GM19468 (cell line): ENCODE measurements around the gene SPG21.
A peak's percentile ranks its signal among the peaks of the same experiment; 100 is the strongest.
"Not testable (repeated sequence)": the region's sequence is repeated elsewhere in the genome, so short reads cannot be mapped to it uniquely, and the experiment has no call there.

Source experiments
- ATAC-seq: cut with Tn5 transposase; IDR thresholded peaks from one replicate; pipeline ENCODE4 v1.9.1; 2021; ENCODE audit warnings: mild to moderate bottlenecking, moderate library complexity, moderate number of reproducible peaks; ENCODE audit not compliant: unreplicated experiment; ENCODE audit errors: extremely low read depth

SPG21 gene

GRCh38 chr15:64989416-64990167 is at the start of gene SPG21:
Gene SPG21, minus strand, starts transcription at chr15:64989914. Its CDS starts 6,345 bp downstream, at chr15:64983569.
- ATAC-seq = peak; percentile 85

- ATAC-seq = no peak
Observed at GRCh38 chr15:65038836-65039235, 49.1 kb upstream of the SPG21 start.

- ATAC-seq = no peak
Observed at GRCh38 chr15:65038428-65038827, 48.7 kb upstream of the SPG21 start.

GRCh38 chr15:65037309-65037708 is 47.6 kb upstream of the SPG21 start:
- no peak for ATAC-seq

GRCh38 chr15:65034719-65035118 is 45.0 kb upstream of the SPG21 start:
- ATAC-seq = no peak

- no peak for ATAC-seq
Observed at GRCh38 chr15:65033659-65034269, 44.0 kb upstream of the SPG21 start.

- ATAC-seq = no peak
Observed at GRCh38 chr15:65032801-65033537, 43.3 kb upstream of the SPG21 start.

- ATAC-seq = no peak
Observed at GRCh38 chr15:65029736-65030208, 40.1 kb upstream of the SPG21 start.

- no peak for ATAC-seq
Observed at GRCh38 chr15:65028921-65029735, 39.4 kb upstream of the SPG21 start, which contains the start of gene MTFMT. Gene MTFMT, minus strand, starts transcription at chr15:65029639. Its CDS starts 26 bp downstream, at chr15:65029613.

GRCh38 chr15:65028338-65028737 is 38.6 kb upstream of the SPG21 start:
- ATAC-seq = no peak

GRCh38 chr15:65027593-65027992 is 37.9 kb upstream of the SPG21 start:
- ATAC-seq = no peak

GRCh38 chr15:65026756-65027155 is 37.0 kb upstream of the SPG21 start:
- no peak for ATAC-seq

- no peak for ATAC-seq
Observed at GRCh38 chr15:65021488-65021887, 31.8 kb upstream of the SPG21 start.

GRCh38 chr15:65020419-65020818 is 30.7 kb upstream of the SPG21 start:
- no peak for ATAC-seq

GRCh38 chr15:65011198-65011597 is 21.5 kb upstream of the SPG21 start:
- ATAC-seq = not testable (repeated sequence)

- ATAC-seq = no peak
Observed at GRCh38 chr15:65008983-65009382, 19.3 kb upstream of the SPG21 start.

GRCh38 chr15:65006876-65007275 is 17.2 kb upstream of the SPG21 start:
- ATAC-seq = no peak

GRCh38 chr15:65004993-65005392 is 15.3 kb upstream of the SPG21 start:
- no peak for ATAC-seq

- no peak for ATAC-seq
Observed at GRCh38 chr15:64997745-64998375, 8.1 kb upstream of the SPG21 start.

- no peak for ATAC-seq
Observed at GRCh38 chr15:64997066-64997465, 7.4 kb upstream of the SPG21 start.
